H1 (cell line): Measurements from ENCODE around the gene CRYBG3. TPM values are rescaled to one million over a fixed set of nuclear protein-coding genes. Genes with fewer than 3 reads are reported as not detected.

Experiments
- CTCF ChIA-PET: fragments of 300-600 bp; sonication (Branson Sonifier 250); formaldehyde crosslinking; loops from one replicate; lab custom pipeline; 2021; ENCODE audit not compliant: partially characterized antibody; lab: Charles Lee
- POLR2A ChIA-PET: fragments of 300-600 bp; sonication (Branson Sonifier 250); formaldehyde crosslinking; loops from one replicate; lab custom pipeline; 2021; ENCODE audit warnings: inconsistent platforms; ENCODE audit not compliant: partially characterized antibody; lab: Charles Lee
- DNase-seq, 2 experiments: peaks; one replicate each; pipeline versions ENCODE4 v3.0.0 to v3.0.0-alpha.2; 2010 to 2022; ENCODE audit warnings: low spot score in 2 of 2, low read depth in 1 of 2, mixed read lengths in 1 of 2
- FAIRE-seq: peaks from 2 replicates; lab custom pipeline; 2011; peaks lifted over from hg19 to GRCh38; lab: Jason Lieb, UNC
- H2AFZ ChIP-seq: 2 replicates; pipeline ENCODE4 v1.8.1; 2012; ENCODE audit warnings: low read length, inconsistent platforms
- H2AK5ac ChIP-seq: 2 replicates; pipeline ENCODE4 v1.6.1; 2013; ENCODE audit warnings: low read depth, low read length
- H2BK120ac ChIP-seq: replicated peaks from 2 replicates; pipeline ENCODE3; 2013; ENCODE audit warnings: low read depth, low read length, inconsistent platforms
- H2BK12ac ChIP-seq: 2 replicates; pipeline ENCODE4 v1.6.1; 2013; ENCODE audit warnings: low read depth, low read length
- H2BK15ac ChIP-seq: 2 replicates; pipeline ENCODE4 v1.6.1; 2013; ENCODE audit warnings: low read length
- H2BK20ac ChIP-seq: 2 replicates; pipeline ENCODE4 v1.6.1; 2013; ENCODE audit warnings: low read length
- H2BK5ac ChIP-seq: 2 replicates; pipeline ENCODE4 v1.6.1; 2013; ENCODE audit warnings: low read depth, low read length
- H3K14ac ChIP-seq: 2 replicates; pipeline ENCODE4 v1.6.1; 2013; ENCODE audit warnings: inconsistent platforms; ENCODE audit not compliant: insufficient read length
- H3K18ac ChIP-seq: 2 replicates; pipeline ENCODE4 v1.6.1; 2013; ENCODE audit warnings: low read length; ENCODE audit errors: extremely low read depth
- H3K23ac ChIP-seq: 2 replicates; pipeline ENCODE4 v1.6.1; 2013; ENCODE audit warnings: inconsistent platforms; ENCODE audit not compliant: insufficient read length
- H3K23me2 ChIP-seq: 2 replicates; pipeline ENCODE4 v1.6.1; 2013; ENCODE audit warnings: low read depth, low read length
- H3K27ac ChIP-seq: 2 replicates; pipeline ENCODE4 v1.6.1; 2011; ENCODE audit warnings: low read depth, low read length, inconsistent platforms
- H3K27me3 ChIP-seq, 4 experiments: replicated peaks in 1 of 4; 1 replicate in 1 of 4; 2 replicates in 3 of 4; pipeline versions ENCODE4 v1.6.1 to v1.8.1; 2011 to 2013; ENCODE audit warnings: low read length in 3 of 4, mild to moderate bottlenecking in 3 of 4, inconsistent platforms in 2 of 4, mixed read lengths in 2 of 4, moderate library complexity in 1 of 4; ENCODE audit not compliant: control insufficient read depth in 3 of 4, insufficient read depth in 3 of 4; ENCODE audit errors: extremely low read depth in 1 of 4
- H3K36me3 ChIP-seq, 4 experiments: 2 replicates each; pipeline versions ENCODE4 v1.6.1 to v1.8.1; 2011 to 2013; ENCODE audit warnings: mild to moderate bottlenecking in 4 of 4, low read length in 3 of 4, moderate library complexity in 2 of 4, control low read depth in 1 of 4, inconsistent platforms in 1 of 4; ENCODE audit not compliant: insufficient read depth in 4 of 4, control insufficient read depth in 2 of 4
- H3K4ac ChIP-seq: replicated peaks from 2 replicates; pipeline ENCODE3; 2013; ENCODE audit warnings: low read length, low read depth, mixed read lengths, inconsistent platforms; ENCODE audit not compliant: insufficient read length
- H3K4me1 ChIP-seq, 4 experiments: replicated peaks in 1 of 4; 1 replicate in 1 of 4; 2 replicates in 3 of 4; pipeline versions ENCODE4 v1.6.1 to v1.8.1; 2011 to 2013; ENCODE audit warnings: low read length in 3 of 4, inconsistent platforms in 2 of 4, mixed read lengths in 1 of 4; ENCODE audit not compliant: insufficient read depth in 4 of 4, control insufficient read depth in 3 of 4
- H3K4me2 ChIP-seq, 2 experiments: 2 replicates each; pipeline versions ENCODE4 v1.6.1 to v1.8.1; 2011 to 2013; ENCODE audit warnings: low read depth in 2 of 2, low read length in 2 of 2, control low read depth in 1 of 2, inconsistent platforms in 1 of 2, mild to moderate bottlenecking in 1 of 2; ENCODE audit not compliant: insufficient read depth in 1 of 2
- H3K4me3 ChIP-seq, 4 experiments: fragments of 200-600, 300-600 bp in 1 of 4; sonication (generic), shearing (Covaris generic), sonication (Bioruptor Twin) in 1 of 4; 2 replicates each; pipeline versions ENCODE4 v1.5.1 to v1.8.1; 2011 to 2016; ENCODE audit warnings: low read length in 4 of 4, low read depth in 3 of 4, control low read depth in 2 of 4, inconsistent platforms in 2 of 4, mild to moderate bottlenecking in 2 of 4, mixed read lengths in 1 of 4, moderate library complexity in 1 of 4; ENCODE audit not compliant: insufficient read depth in 2 of 4; ENCODE audit errors: extremely low read depth in 1 of 4
- H3K56ac ChIP-seq: replicated peaks from 2 replicates; pipeline ENCODE3; 2013; ENCODE audit warnings: low read depth, mild to moderate bottlenecking, mixed read lengths, low read length, inconsistent platforms; ENCODE audit not compliant: insufficient read length
- H3K79me1 ChIP-seq: 2 replicates; pipeline ENCODE4 v1.6.1; 2013; ENCODE audit warnings: low read depth, low read length, control low read depth
- H3K79me2 ChIP-seq, 2 experiments: 2 replicates each; pipeline versions ENCODE4 v1.6.1 to v1.8.1; 2012 to 2013; ENCODE audit warnings: low read length in 2 of 2, mild to moderate bottlenecking in 2 of 2, inconsistent platforms in 1 of 2; ENCODE audit not compliant: insufficient read depth in 2 of 2, control insufficient read depth in 1 of 2
- H3K9ac ChIP-seq, 4 experiments: replicated peaks in 1 of 4; 1 replicate in 1 of 4; 2 replicates in 3 of 4; pipeline versions ENCODE4 v1.6.1 to v1.8.1; 2011 to 2013; ENCODE audit warnings: low read depth in 3 of 4, low read length in 3 of 4, control low read depth in 2 of 4, mild to moderate bottlenecking in 2 of 4, moderate library complexity in 2 of 4, inconsistent platforms in 1 of 4; ENCODE audit errors: extremely low read depth in 1 of 4
- H3K9me3 ChIP-seq, 2 experiments: 2 replicates each; pipeline versions ENCODE4 v1.6.1 to v1.8.1; 2012 to 2013; ENCODE audit warnings: mild to moderate bottlenecking in 2 of 2, moderate library complexity in 2 of 2, control low read depth in 1 of 2, inconsistent platforms in 1 of 2, low read depth in 1 of 2, low read length in 1 of 2, mixed read lengths in 1 of 2; ENCODE audit not compliant: insufficient read depth in 2 of 2
- H4K20me1 ChIP-seq, 2 experiments: replicated peaks in 1 of 2; 2 replicates each; pipeline versions ENCODE3 to v1.8.1; 2011 to 2013; ENCODE audit warnings: inconsistent platforms in 2 of 2, low read length in 2 of 2, mild to moderate bottlenecking in 1 of 2; ENCODE audit not compliant: insufficient read depth in 2 of 2, control insufficient read depth in 1 of 2
- H4K5ac ChIP-seq: 2 replicates; pipeline ENCODE4 v1.6.1; 2013; ENCODE audit warnings: low read length, low read depth, mixed read lengths, inconsistent platforms; ENCODE audit not compliant: insufficient read length
- H4K8ac ChIP-seq: 2 replicates; pipeline ENCODE4 v1.8.0; 2013; ENCODE audit warnings: mild to moderate bottlenecking, moderate library complexity, low read length, inconsistent platforms; ENCODE audit not compliant: insufficient read depth; ENCODE audit errors: extremely low read depth
- H4K91ac ChIP-seq: replicated peaks from 2 replicates; pipeline ENCODE3; 2013; ENCODE audit warnings: low read length, mixed read lengths, inconsistent platforms; ENCODE audit not compliant: insufficient read length
- CHD1 ChIP-seq: IDR thresholded peaks from 2 replicates; pipeline ENCODE4 v1.6.1; 2012; ENCODE audit warnings: low read depth, low read length, improper control_type of control experiment
- CHD2 ChIP-seq: IDR thresholded peaks from 2 replicates; pipeline ENCODE4 v1.6.1; 2012; ENCODE audit warnings: low read length, improper control_type of control experiment
- GTF2F1 ChIP-seq: IDR thresholded peaks from 2 replicates; pipeline ENCODE4 v1.6.1; 2012; ENCODE audit warnings: low read depth, low read length, improper control_type of control experiment, borderline replicate concordance
- HDAC2 ChIP-seq, 2 experiments: fragments of 300-600 bp in 1 of 2; sonication (generic) in 1 of 2; IDR thresholded peaks; 2 replicates each; pipeline ENCODE4 v1.6.1; 2011 to 2012; ENCODE audit warnings: low read depth in 2 of 2, low read length in 2 of 2, mild to moderate bottlenecking in 2 of 2, moderate library complexity in 2 of 2, borderline replicate concordance in 1 of 2, inconsistent platforms in 1 of 2
- HDAC6 ChIP-seq: IDR thresholded peaks from one replicate; pipeline ENCODE4 v1.7.1; 2012; ENCODE audit warnings: low read depth, mild to moderate bottlenecking, inconsistent platforms, low read length, moderate library complexity
- KDM4A ChIP-seq: IDR thresholded peaks from one replicate; pipeline ENCODE4 v1.7.1; 2012; ENCODE audit warnings: low read depth, mild to moderate bottlenecking, moderate library complexity, low read length, inconsistent platforms; ENCODE audit not compliant: severe bottlenecking
- MAFK ChIP-seq: IDR thresholded peaks from 2 replicates; pipeline ENCODE4 v1.6.1; 2012; ENCODE audit warnings: low read depth, mild to moderate bottlenecking, improper control_type of control experiment, low read length
- PHF8 ChIP-seq: fragments of 200-600 bp; sonication (generic); conservative IDR thresholded peaks from 2 replicates; pipeline ENCODE4 v1.7.1; 2012; ENCODE audit warnings: low read depth, mild to moderate bottlenecking, inconsistent platforms, low read length, moderate library complexity
- RNF2 ChIP-seq: fragments of 200-900, 300-1000 bp; sonication (generic); IDR thresholded peaks from 2 replicates; pipeline ENCODE4 v1.7.1; 2016; ENCODE audit warnings: borderline replicate concordance, low read depth, mild to moderate bottlenecking, antibody characterized with exemption, low read length; ENCODE audit not compliant: poor library complexity, severe bottlenecking; ENCODE audit errors: missing control alignments
- SIRT6 ChIP-seq: IDR thresholded peaks from one replicate; pipeline ENCODE4 v1.7.1; 2012; ENCODE audit warnings: low read length, inconsistent platforms
- TAF7 ChIP-seq: optimal IDR thresholded peaks from 2 replicates; pipeline ENCODE3; 2011; ENCODE audit warnings: low read depth, mild to moderate bottlenecking, inconsistent platforms, low read length, moderate library complexity, borderline replicate concordance
- TEAD4 ChIP-seq: IDR thresholded peaks from 2 replicates; pipeline ENCODE4 v1.6.1; 2012; ENCODE audit warnings: low read depth, low read length, inconsistent platforms, mixed read lengths
- WGBS, 2 experiments: shearing (Covaris generic) in 1 of 2; methylation state at CpG; one replicate each; pipeline versions ENCODE4 v1.1.6 to v1.1.7; 2013 to 2015; ENCODE audit warnings: low lambda C conversion rate in 2 of 2, mixed read lengths in 2 of 2, inconsistent platforms in 1 of 2, low coverage in 1 of 2, missing lambda C conversion rate in 1 of 2; ENCODE audit not compliant: insufficient replicate concordance in 2 of 2, insufficient coverage in 1 of 2, insufficient read length in 1 of 2; ENCODE audit errors: extremely low coverage in 1 of 2, missing lambda C conversion rate in 1 of 2; 5-methylcytosine and 5-hydroxymethylcytosine counted together
- polyA plus RNA-seq, 7 experiments: library from polyadenylated mRNA; depleted of rRNA in 3 of 7; stranded (reverse) in 5 of 7; unstranded in 2 of 7; fragments of >200 nt in 5 of 7; fragments of 200-250 nt in 2 of 7; gene quantifications; 1 replicate in 5 of 7; 2 replicates in 1 of 7; 4 replicates in 1 of 7; pipeline versions ENCODE4 v1.2.1 to v1.2.3, GENCODE V29; 2011 to 2013; ENCODE audit warnings: missing spikeins in 2 of 7, mixed read lengths in 2 of 7
- total RNA-seq: library from RNA; stranded (reverse); fragmentation: NEBNext Ultra II Directional; extraction: Animal tissue kit (Norgen Biotek cat#: 25700); gene quantifications from 2 replicates; pipeline ENCODE4 v1.2.1, GENCODE V29; 2021

Gene CRYBG3
- total and polyA plus RNA-seq, 2 of the 8 experiments (the other 6 are each of a cell fraction or from before 2014, with no cell fraction given): 2.1 to 8.0 TPM

- Histone ChIP-seq H3K4ac (no peak overlapping the region), H4K8ac (no peak overlapping the region), H3K14ac (no peak overlapping the region), H2BK20ac (no peak overlapping the region), H4K20me1 (peaks cover 0 to 1% of the 10 kb centered on the region in 2 experiments), H3K23me2 (no peaks in the 10 kb centered on the region), H3K4me2 (no peak overlapping the region), H4K91ac (no peak overlapping the region), H2BK12ac (no peak overlapping the region), H3K27ac (no peak overlapping the region), H3K56ac (no peak overlapping the region), H2AK5ac (no peak overlapping the region), H3K23ac (no peak overlapping the region), H2AFZ (no peak overlapping the region), H3K79me1 (peaks cover 2% of the 10 kb centered on the region; the same call in 1 of the 2 replicates), H3K36me3 (no peaks in the 10 kb centered on the region), H3K9me3 (no peaks in the 10 kb centered on the region), H3K4me3 (no peak overlapping the region), H4K5ac (no peak overlapping the region), H3K79me2 (0 out of 4 replicates have a peak, but pooled peaks cover 0 to 8% of the 10 kb centered on the region in 2 experiments), H2BK5ac (no peak overlapping the region), H3K18ac (no peak overlapping the region), H2BK15ac (no peak overlapping the region), H3K27me3 (peaks cover 0 to 1% (median 0%) of the 10 kb centered on the region in 4 experiments; a peak in 1 of 7 replicates), H3K9ac (no peak overlapping the region), H3K4me1 (peaks cover 0 to 2% (median 0%) of the 10 kb centered on the region in 4 experiments; a peak in 1 of 7 replicates), H2BK120ac (no peak overlapping the region)
- DNase-seq (no peak), FAIRE-seq (no peak)
- CTCF ChIA-PET: interaction anchor here (1.1 to 1.2 kb wide), 3 partner anchors 12 to 133 kb away, joined by 3 to 4 read pairs (median 3); no protein-coding TSS in a partner anchor
- 79% methylated on average over 2 of the region's 2 CpGs; no CpG with 5 or more reads in 1 of the 2 experiments for WGBS, 2 experiments
- TF ChIP-seq TAF7 (no peak), SIRT6 (no peak), TEAD4 (no peak), KDM4A (no peak), HDAC2 (IDR thresholded peaks at IDR 0.05; ENCODE audit: borderline replicate concordance in 1 of 2, low read depth in 2 of 2, low read length in 2 of 2) (no peak), HDAC6 (no peak), GTF2F1 (no peak), CHD2 (no peak), RNF2 (no peak), CHD1 (no peak), PHF8 (no peak), MAFK (no peak)
- POLR2A ChIA-PET: no interaction called here
Measured at GRCh38 chr3:97860364-97860763, 38.6 kb downstream of the CRYBG3 start.
